SK-N-SH treated with all-trans-retinoic acid at 6 μM for 48 hours (cell line): ENCODE measurements around the gene U2AF2.

Source experiments
- ATAC-seq: fragments of 200-7000 bp; cut with Tn5 transposase; 3 replicates; pipeline ENCODE4 v1.9.1; 2020; ENCODE audit warnings: mild to moderate bottlenecking, moderate library complexity
- ARNTL ChIP-seq: fragments of 450-650 bp; formaldehyde crosslinking; IDR thresholded peaks from 2 replicates; pipeline ENCODE4 v1.5.0; 2020; ENCODE audit warnings: low read depth, mild to moderate bottlenecking, moderate library complexity, borderline replicate concordance
- BACH2 ChIP-seq: fragments of 250-450 bp; sonication (Bioruptor Pico); IDR thresholded peaks from 2 replicates; pipeline ENCODE4 v1.9.0; 2021; ENCODE audit warnings: mild to moderate bottlenecking, borderline replicate concordance
- CREB5 ChIP-seq: fragments of 250-450 bp; sonication (Bioruptor Pico); IDR thresholded peaks from 2 replicates; pipeline ENCODE4 v1.5.1; 2020; ENCODE audit warnings: low read depth, mild to moderate bottlenecking, moderate library complexity
- ESRRG ChIP-seq: fragments of 250-450 bp; sonication (Bioruptor Pico); IDR thresholded peaks from 2 replicates; pipeline ENCODE4 v1.6.1; 2021; ENCODE audit warnings: mild to moderate bottlenecking
- GLIS3 ChIP-seq: fragments of 250-450 bp; sonication (Bioruptor Pico); IDR thresholded peaks from 2 replicates; pipeline ENCODE4 v1.5.0; 2020; ENCODE audit warnings: mild to moderate bottlenecking, moderate library complexity
- OSR1 ChIP-seq: fragments of 250-450 bp; sonication (Bioruptor Pico); IDR thresholded peaks from 2 replicates; pipeline ENCODE4 v1.8.0; 2022; ENCODE audit warnings: moderate library complexity, mild to moderate bottlenecking, inconsistent platforms
- PATZ1 ChIP-seq: fragments of 250-450 bp; sonication (Bioruptor Pico); IDR thresholded peaks from 2 replicates; pipeline ENCODE4 v1.8.0; 2020; ENCODE audit warnings: mild to moderate bottlenecking, moderate library complexity, borderline replicate concordance
- PPARA ChIP-seq: fragments of 250-450 bp; sonication (Bioruptor Pico); IDR thresholded peaks from 2 replicates; pipeline ENCODE4 v1.5.0; 2020; ENCODE audit warnings: mild to moderate bottlenecking, borderline replicate concordance
- TCF4 ChIP-seq: fragments of 250-450 bp; sonication (Bioruptor Pico); IDR thresholded peaks from 2 replicates; pipeline ENCODE4 v1.8.0; 2021; ENCODE audit warnings: mild to moderate bottlenecking, moderate library complexity, borderline replicate concordance
- TOX ChIP-seq: fragments of 250-450 bp; sonication (Bioruptor Pico); IDR thresholded peaks from 2 replicates; pipeline ENCODE4 v1.8.0; 2021; ENCODE audit warnings: mild to moderate bottlenecking, moderate library complexity, borderline replicate concordance
- TSHZ2 ChIP-seq: fragments of 250-450 bp; sonication (Bioruptor Pico); IDR thresholded peaks from 2 replicates; pipeline ENCODE4 v1.5.0; 2020; ENCODE audit warnings: mild to moderate bottlenecking, moderate library complexity
- ZFP3 ChIP-seq: fragments of 250-450 bp; sonication (Bioruptor Pico); IDR thresholded peaks from 2 replicates; pipeline ENCODE4 v1.5.0; 2020; ENCODE audit warnings: mild to moderate bottlenecking, moderate library complexity
- ZFP30 ChIP-seq: fragments of 450-650 bp; formaldehyde crosslinking; IDR thresholded peaks from 2 replicates; pipeline ENCODE4 v1.5.0; 2022; ENCODE audit warnings: mild to moderate bottlenecking, moderate library complexity
- ZNF565 ChIP-seq: fragments of 450-650 bp; formaldehyde crosslinking; conservative IDR thresholded peaks from 2 replicates; pipeline ENCODE4 v1.5.0; 2020; ENCODE audit warnings: low read depth, mild to moderate bottlenecking, moderate library complexity
- ZNF8 ChIP-seq: fragments of 450-650 bp; formaldehyde crosslinking; IDR thresholded peaks from 2 replicates; pipeline ENCODE4 v1.5.0; 2020; ENCODE audit warnings: mild to moderate bottlenecking, moderate library complexity
- TF ChIP-seq, protein P1 (sequence below): fragments of 250-450 bp; sonication (Bioruptor Pico); IDR thresholded peaks from 2 replicates; pipeline ENCODE4 v1.5.1; 2021; ENCODE audit warnings: mild to moderate bottlenecking, moderate library complexity
- TF ChIP-seq, protein P2 (sequence below): fragments of 250-450 bp; sonication (Bioruptor Pico); IDR thresholded peaks from 2 replicates; pipeline ENCODE4 v1.8.0; 2021; ENCODE audit warnings: low read depth, mild to moderate bottlenecking, moderate library complexity, borderline replicate concordance

U2AF2 gene

GRCh38 chr19:55653651-55654322 lies 1.0 kb upstream of the U2AF2 start:
- peak; percentile 54 for ATAC-seq
- TF ChIP-seq ZFP3 (CRISPR knock-in tag) (no peak), OSR1 (CRISPR knock-in tag) (no peak), CREB5 (CRISPR knock-in tag) (no peak)
- TF ChIP-seq, protein P1, sequence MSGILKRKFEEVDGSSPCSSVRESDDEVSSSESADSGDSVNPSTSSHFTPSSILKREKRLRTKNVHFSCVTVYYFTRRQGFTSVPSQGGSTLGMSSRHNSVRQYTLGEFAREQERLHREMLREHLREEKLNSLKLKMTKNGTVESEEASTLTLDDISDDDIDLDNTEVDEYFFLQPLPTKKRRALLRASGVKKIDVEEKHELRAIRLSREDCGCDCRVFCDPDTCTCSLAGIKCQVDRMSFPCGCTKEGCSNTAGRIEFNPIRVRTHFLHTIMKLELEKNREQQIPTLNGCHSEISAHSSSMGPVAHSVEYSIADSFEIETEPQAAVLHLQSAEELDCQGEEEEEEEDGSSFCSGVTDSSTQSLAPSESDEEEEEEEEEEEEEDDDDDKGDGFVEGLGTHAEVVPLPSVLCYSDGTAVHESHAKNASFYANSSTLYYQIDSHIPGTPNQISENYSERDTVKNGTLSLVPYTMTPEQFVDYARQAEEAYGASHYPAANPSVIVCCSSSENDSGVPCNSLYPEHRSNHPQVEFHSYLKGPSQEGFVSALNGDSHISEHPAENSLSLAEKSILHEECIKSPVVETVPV (CRISPR knock-in tag), result no peak

- ATAC-seq, result peak; percentile 88
- TF ChIP-seq TSHZ2 (CRISPR knock-in tag) (no peak), OSR1 (CRISPR knock-in tag) (no peak), TOX (CRISPR knock-in tag) (no peak), TCF4 (CRISPR knock-in tag) (no peak), ESRRG (CRISPR knock-in tag) (no peak), ZFP3 (CRISPR knock-in tag) (no peak)
- TF ChIP-seq, protein P2, sequence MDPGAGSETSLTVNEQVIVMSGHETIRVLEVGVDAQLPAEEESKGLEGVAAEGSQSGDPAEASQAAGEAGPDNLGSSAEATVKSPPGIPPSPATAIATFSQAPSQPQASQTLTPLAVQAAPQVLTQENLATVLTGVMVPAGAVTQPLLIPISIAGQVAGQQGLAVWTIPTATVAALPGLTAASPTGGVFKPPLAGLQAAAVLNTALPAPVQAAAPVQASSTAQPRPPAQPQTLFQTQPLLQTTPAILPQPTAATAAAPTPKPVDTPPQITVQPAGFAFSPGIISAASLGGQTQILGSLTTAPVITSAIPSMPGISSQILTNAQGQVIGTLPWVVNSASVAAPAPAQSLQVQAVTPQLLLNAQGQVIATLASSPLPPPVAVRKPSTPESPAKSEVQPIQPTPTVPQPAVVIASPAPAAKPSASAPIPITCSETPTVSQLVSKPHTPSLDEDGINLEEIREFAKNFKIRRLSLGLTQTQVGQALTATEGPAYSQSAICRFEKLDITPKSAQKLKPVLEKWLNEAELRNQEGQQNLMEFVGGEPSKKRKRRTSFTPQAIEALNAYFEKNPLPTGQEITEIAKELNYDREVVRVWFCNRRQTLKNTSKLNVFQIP (CRISPR knock-in tag), result no peak
- TF ChIP-seq, all 23 proteins: peak for 0
These were observed 440 bp upstream of the U2AF2 start for GRCh38 chr19:55654323-55654867.

DNA sequence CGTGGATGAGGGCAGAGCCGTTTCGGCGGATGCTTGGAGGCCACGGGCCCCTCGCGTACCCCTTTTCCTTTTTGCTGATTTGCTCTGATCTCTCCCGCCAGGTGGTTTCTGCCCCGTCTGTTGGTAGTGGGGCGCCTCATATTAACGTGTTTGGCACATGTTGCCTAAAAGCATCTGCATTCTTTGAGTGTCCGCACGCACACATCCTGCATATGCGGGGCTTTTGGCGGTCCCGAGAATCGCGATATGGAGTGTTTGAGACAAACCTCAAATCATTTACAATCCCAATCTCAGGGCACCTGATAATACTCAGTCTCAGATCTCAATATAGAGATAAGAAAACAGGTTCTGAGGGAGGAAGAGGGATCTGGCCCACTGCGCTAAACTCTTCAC lies 809 bp downstream of the U2AF2 start:
- TF ChIP-seq ZFP30 (CRISPR knock-in tag) (no peak), ARNTL (CRISPR knock-in tag) (no peak), PPARA (CRISPR knock-in tag) (no peak), BACH2 (CRISPR knock-in tag) (no peak), CREB5 (CRISPR knock-in tag) (no peak), PATZ1 (peak; percentile 56; the same call in 1 of the 2 replicates)
- ATAC-seq, result no peak

- ATAC-seq, result no peak
- TF ChIP-seq BACH2 (CRISPR knock-in tag) (no peak), OSR1 (CRISPR knock-in tag) (no peak), ZFP3 (CRISPR knock-in tag) (no peak), ZNF565 (no peak), ESRRG (CRISPR knock-in tag) (no peak), ZNF8 (CRISPR knock-in tag) (no peak), TSHZ2 (CRISPR knock-in tag) (no peak), PPARA (CRISPR knock-in tag) (no peak), ARNTL (CRISPR knock-in tag) (no peak), GLIS3 (CRISPR knock-in tag) (no peak), CREB5 (CRISPR knock-in tag) (no peak)
These were observed 1.7 kb downstream of the U2AF2 start for GRCh38 chr19:55656552-55656951.
